Activated CD4-positive, alpha-beta T cell treated with anti-CD3 and anti-CD28 coated beads for 24 hours (primary cell): ENCODE data around the gene ADAMTS10.
"Not testable (repeated sequence)": the region's sequence is repeated elsewhere in the genome, so short reads cannot be mapped to it uniquely, and the experiment has no call there.

Experiments
- DNase-seq, 2 donors: peaks; one replicate each; pipeline ENCODE4 v3.0.0-alpha.2; 2020; ENCODE audit warnings: low read depth in 2 of 2

Gene ADAMTS10

GRCh38 chr19:8593931-8594330, 16.6 kb downstream of the ADAMTS10 start:
- no peak for DNase-seq

- peak; percentile 93 to 94 for DNase-seq
Measured at GRCh38 chr19:8592231-8593009, 18.1 kb downstream of the ADAMTS10 start.

- DNase-seq: no peak
Measured at GRCh38 chr19:8589177-8589714, 21.3 kb downstream of the ADAMTS10 start.

- peak; percentile 36 to 54 for DNase-seq
Measured at GRCh38 chr19:8585894-8586750, 24.4 kb downstream of the ADAMTS10 start.

GRCh38 chr19:8584965-8585893, 25.3 kb downstream of the ADAMTS10 start:
- DNase-seq: no peak

GRCh38 chr19:8580710-8581281, 29.7 kb downstream of the ADAMTS10 start:
- DNase-seq: peak; percentile 81

- DNase-seq: peak; percentile 79 to 83
Measured at GRCh38 chr19:8578642-8579265, 31.8 kb downstream of the ADAMTS10 start.

GRCh38 chr19:8577741-8578140, 32.8 kb downstream of the ADAMTS10 start:
- DNase-seq: no peak

- no peak for DNase-seq
Measured at GRCh38 chr19:8577247-8577646, 33.3 kb downstream of the ADAMTS10 start, which contains the start of gene MYO1F. Gene MYO1F, minus strand, starts transcription at chr19:8577442. Its CDS starts 133 bp downstream, at chr19:8577309.

GRCh38 chr19:8576273-8576993, 34.1 kb downstream of the ADAMTS10 start:
- DNase-seq: no peak

GRCh38 chr19:8575467-8575997, 35.0 kb downstream of the ADAMTS10 start:
- no peak for DNase-seq

- not testable (repeated sequence) for DNase-seq
Measured at GRCh38 chr19:8574619-8574922, 35.9 kb downstream of the ADAMTS10 start.

GRCh38 chr19:8573316-8573715, 37.2 kb downstream of the ADAMTS10 start:
- no peak for DNase-seq

GRCh38 chr19:8571006-8571411, 39.5 kb downstream of the ADAMTS10 start:
- DNase-seq: no peak

GRCh38 chr19:8569066-8569771, 41.3 kb downstream of the ADAMTS10 start:
- DNase-seq: peak; percentile 23 to 31

- DNase-seq: no peak
Measured at GRCh38 chr19:8567522-8568172, 42.9 kb downstream of the ADAMTS10 start.

- no peak for DNase-seq
Measured at GRCh38 chr19:8566855-8567254, 43.7 kb downstream of the ADAMTS10 start.

GRCh38 chr19:8564866-8565265, 45.6 kb downstream of the ADAMTS10 start:
- not testable (repeated sequence) for DNase-seq
